Nucleus accumbens (tissue), 56 donors: ENCODE results near the gene RMI1.
"Not testable (repeated sequence)": the region's sequence is repeated elsewhere in the genome, so short reads cannot be mapped to it uniquely, and the experiment has no call there.

ENCODE experiments used
- DNase-seq, 56 donors: peaks; one replicate each; lab custom pipeline; 2025; lab: John Stamatoyannopoulos, UW

Gene RMI1

GRCh38 chr9:83980395-83981125, at the start of gene RMI1:
Gene RMI1, plus strand, starts transcription at chr9:83980805. Its CDS starts 20,182 bp downstream, at chr9:84000987.
- DNase-seq: peak; percentile 69 to 100 (median 98)

- no peak for DNase-seq
These were observed 49.7 kb upstream of the RMI1 start for GRCh38 chr9:83930881-83931280.

- no peak for DNase-seq
These were observed 48.6 kb upstream of the RMI1 start for GRCh38 chr9:83932011-83932410.

GRCh38 chr9:83932851-83933250, 47.8 kb upstream of the RMI1 start:
- no peak for DNase-seq

- no peak for DNase-seq
These were observed 46.8 kb upstream of the RMI1 start for GRCh38 chr9:83933790-83934189.

GRCh38 chr9:83934569-83935275, 45.9 kb upstream of the RMI1 start:
- DNase-seq: no peak

- no peak for DNase-seq
These were observed 45.2 kb upstream of the RMI1 start for GRCh38 chr9:83935276-83935935.

- no peak for DNase-seq
These were observed 44.1 kb upstream of the RMI1 start for GRCh38 chr9:83936523-83936922.

- peak in 19 of 56 donors; percentile 1 to 31 (median 5) for DNase-seq
These were observed 42.6 kb upstream of the RMI1 start for GRCh38 chr9:83937861-83938455.

GRCh38 chr9:83940590-83941303, 39.9 kb upstream of the RMI1 start:
- no peak for DNase-seq

- not testable (repeated sequence) for DNase-seq
These were observed 32.5 kb upstream of the RMI1 start for GRCh38 chr9:83948096-83948495.

- DNase-seq: peak in 15 of 56 donors; percentile 11 to 67 (median 47)
These were observed 24.5 kb upstream of the RMI1 start for GRCh38 chr9:83956086-83956435.

GRCh38 chr9:83956436-83957247, 24.0 kb upstream of the RMI1 start:
- DNase-seq: peak in 55 of 56 donors; percentile 15 to 86 (median 68)

- no peak for DNase-seq
These were observed 23.4 kb upstream of the RMI1 start for GRCh38 chr9:83957248-83957513.

- no peak for DNase-seq
These were observed 21.5 kb upstream of the RMI1 start for GRCh38 chr9:83959061-83959460.

- no peak for DNase-seq
These were observed 19.6 kb upstream of the RMI1 start for GRCh38 chr9:83960991-83961390.

- no peak for DNase-seq
These were observed 18.4 kb upstream of the RMI1 start for GRCh38 chr9:83962165-83962564.

GRCh38 chr9:83964973-83965349, 15.6 kb upstream of the RMI1 start:
- DNase-seq: no peak

- no peak for DNase-seq
These were observed 15.0 kb upstream of the RMI1 start for GRCh38 chr9:83965350-83966208.
